ENCODE results near the gene CMAS. TPM values are rescaled to one million over a fixed set of nuclear protein-coding genes. Genes with fewer than 3 reads are reported as not detected.
A peak's percentile ranks its signal among the peaks of the same experiment; 100 is the strongest.

CMAS gene
- total RNA-seq, 2 donors from 2014 or later, result 33.7 to 38.7 TPM

GRCh38 chr12:22069851-22070250 is 23.8 kb downstream of the CMAS start:
- Histone ChIP-seq H3K27me3 (replicated peaks; ENCODE audit: insufficient read depth) (no peaks in the 10 kb centered on the region), H3K36me3 (peaks cover 2% of the 10 kb centered on the region), H3K27ac (no peak overlapping the region), H3K4me1 (ENCODE audit: control insufficient read depth in 1 of 2, low read depth in 2 of 2) (no peaks in the 10 kb centered on the region), H3K4me3 (no peak overlapping the region), H3K9me3 (no peaks in the 10 kb centered on the region)
- DNase-seq (ENCODE audit: low spot score) (no peak), ATAC-seq (ENCODE audit: insufficient number of reproducible peaks, low FRiP score, low read depth) (no peak)
- no peak for TF ChIP-seq CTCF (IDR thresholded peaks at IDR 0.05)

GRCh38 chr12:22082190-22082701 is 36.2 kb downstream of the CMAS start:
- DNase-seq (ENCODE audit: low spot score) (no peak), ATAC-seq (ENCODE audit: insufficient number of reproducible peaks, low FRiP score, low read depth) (no peak)
- H3K9me3 ChIP-seq, result no peaks in the 10 kb centered on the region
- no peak for TF ChIP-seq CTCF (IDR thresholded peaks at IDR 0.05)
- H3K27me3 ChIP-seq (replicated peaks; ENCODE audit: insufficient read depth), result no peaks in the 10 kb centered on the region
- H3K4me1 ChIP-seq (ENCODE audit: control insufficient read depth in 1 of 2, low read depth in 2 of 2), result no peaks in the 10 kb centered on the region
- no peaks in the 10 kb centered on the region for H3K36me3 ChIP-seq
- H3K27ac ChIP-seq, result no peak overlapping the region
- no peak overlapping the region for H3K4me3 ChIP-seq

GRCh38 chr12:22083167-22083566 is 37.1 kb downstream of the CMAS start:
- no peak overlapping the region for H3K4me3 ChIP-seq
- no peaks in the 10 kb centered on the region for H3K9me3 ChIP-seq
- peak; percentile 48 for TF ChIP-seq CTCF (IDR thresholded peaks at IDR 0.05)
- H3K4me1 ChIP-seq (ENCODE audit: control insufficient read depth in 1 of 2, low read depth in 2 of 2), result no peaks in the 10 kb centered on the region
- no peaks in the 10 kb centered on the region for H3K36me3 ChIP-seq
- ATAC-seq (ENCODE audit: insufficient number of reproducible peaks, low FRiP score, low read depth) (no peak), DNase-seq (ENCODE audit: low spot score) (no peak)
- no peaks in the 10 kb centered on the region for H3K27me3 ChIP-seq (replicated peaks; ENCODE audit: insufficient read depth)
- H3K27ac ChIP-seq, result no peak overlapping the region

- Histone ChIP-seq H3K27me3 (replicated peaks; ENCODE audit: insufficient read depth) (no peaks in the 10 kb centered on the region), H3K4me1 (ENCODE audit: control insufficient read depth in 1 of 2, low read depth in 2 of 2) (no peaks in the 10 kb centered on the region), H3K4me3 (no peak overlapping the region), H3K9me3 (no peaks in the 10 kb centered on the region), H3K36me3 (no peaks in the 10 kb centered on the region), H3K27ac (no peak overlapping the region)
- TF ChIP-seq CTCF (IDR thresholded peaks at IDR 0.05), result no peak
- ATAC-seq (ENCODE audit: insufficient number of reproducible peaks, low FRiP score, low read depth) (no peak), DNase-seq (ENCODE audit: low spot score) (no peak)
These were observed 38.8 kb downstream of the CMAS start for GRCh38 chr12:22084852-22085251.

- TF ChIP-seq CTCF (IDR thresholded peaks at IDR 0.05), result no peak
- Histone ChIP-seq H3K4me1 (ENCODE audit: control insufficient read depth in 1 of 2, low read depth in 2 of 2) (no peaks in the 10 kb centered on the region), H3K27me3 (replicated peaks; ENCODE audit: insufficient read depth) (no peaks in the 10 kb centered on the region), H3K27ac (no peak overlapping the region), H3K4me3 (no peak overlapping the region), H3K9me3 (no peaks in the 10 kb centered on the region), H3K36me3 (no peaks in the 10 kb centered on the region)
- no peak for ATAC-seq (ENCODE audit: insufficient number of reproducible peaks, low FRiP score, low read depth)
- no peak for DNase-seq (ENCODE audit: low spot score)
These were observed 42.9 kb downstream of the CMAS start for GRCh38 chr12:22088886-22089285.
